WI38 (cell line): Measurements from ENCODE around the gene DYRK1A.

Experiments
- H3K4me3 ChIP-seq: 2 replicates; pipeline ENCODE4 v1.5.1; 2011; ENCODE audit warnings: low read depth, mild to moderate bottlenecking, control low read depth, low read length
- CTCF ChIP-seq: IDR thresholded peaks from 2 replicates; pipeline ENCODE4 v1.5.1; 2012; ENCODE audit warnings: low read depth, mild to moderate bottlenecking, control low read depth, low read length

The DYRK1A gene

DNA sequence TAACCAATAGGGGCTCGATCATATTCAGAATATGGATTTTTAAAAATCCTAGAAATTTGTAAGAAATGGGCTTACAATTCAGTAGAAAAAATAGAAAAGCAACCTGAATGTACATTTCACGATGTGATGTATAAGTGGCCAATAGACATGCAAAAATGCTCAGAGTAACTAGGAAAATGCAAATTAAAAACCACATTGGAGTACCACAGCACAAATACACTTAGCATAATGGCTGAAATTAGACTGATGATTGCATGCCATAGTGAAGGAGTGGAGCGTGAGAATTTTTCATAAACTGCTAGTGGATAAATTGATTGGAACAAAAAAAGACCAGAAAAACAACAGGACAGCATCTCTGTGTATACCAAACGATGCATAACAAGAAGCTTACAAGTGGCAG lies 102.3 kb downstream of the DYRK1A start:
- H3K4me3 ChIP-seq: no peak overlapping the region
- TF ChIP-seq CTCF: no peak

GRCh38 chr21:37469441-37469840 lies 102.9 kb downstream of the DYRK1A start:
- no peak for TF ChIP-seq CTCF
- H3K4me3 ChIP-seq: no peak overlapping the region

DNA sequence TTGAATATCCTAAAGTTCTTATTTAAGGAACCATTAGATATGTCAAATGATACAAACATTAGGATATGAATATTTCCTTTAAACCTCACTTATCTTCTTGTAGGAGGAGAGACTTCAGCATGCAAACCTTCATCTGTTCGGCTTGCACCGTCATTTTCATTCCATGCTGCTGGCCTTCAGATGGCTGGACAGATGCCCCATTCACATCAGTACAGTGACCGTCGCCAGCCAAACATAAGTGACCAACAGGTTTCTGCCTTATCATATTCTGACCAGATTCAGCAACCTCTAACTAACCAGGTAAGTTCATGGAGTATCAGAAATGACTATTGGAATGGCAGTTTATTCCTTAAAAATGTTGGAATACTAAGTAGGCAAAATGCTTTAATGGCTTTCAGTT lies 106.0 kb downstream of the DYRK1A start:
- H3K4me3 ChIP-seq: no peak overlapping the region
- no peak for TF ChIP-seq CTCF

- no peak for TF ChIP-seq CTCF
- no peak overlapping the region for H3K4me3 ChIP-seq
Measured at GRCh38 chr21:37473491-37473890, 106.9 kb downstream of the DYRK1A start.

GRCh38 chr21:37474342-37474741 lies 107.8 kb downstream of the DYRK1A start:
- no peak for TF ChIP-seq CTCF
- H3K4me3 ChIP-seq: no peak overlapping the region

- no peak for TF ChIP-seq CTCF
- no peak overlapping the region for H3K4me3 ChIP-seq
Measured at GRCh38 chr21:37475186-37475868, 108.8 kb downstream of the DYRK1A start.

GRCh38 chr21:37478794-37479193 lies 112.2 kb downstream of the DYRK1A start:
- H3K4me3 ChIP-seq: no peak overlapping the region
- TF ChIP-seq CTCF: no peak
